GM20000 (cell line): Measurements from ENCODE around the gene ALG5.

Experiments used
- DNase-seq: peaks from one replicate; pipeline ENCODE4 v3.0.0; 2012; ENCODE audit warnings: low spot score
- TF ChIP-seq, protein P1 (sequence below): IDR thresholded peaks from 2 replicates; pipeline ENCODE4 v1.5.1; 2012; ENCODE audit warnings: mild to moderate bottlenecking, control low read depth; ENCODE audit errors: extremely low read depth, missing control alignments

Gene ALG5

DNA sequence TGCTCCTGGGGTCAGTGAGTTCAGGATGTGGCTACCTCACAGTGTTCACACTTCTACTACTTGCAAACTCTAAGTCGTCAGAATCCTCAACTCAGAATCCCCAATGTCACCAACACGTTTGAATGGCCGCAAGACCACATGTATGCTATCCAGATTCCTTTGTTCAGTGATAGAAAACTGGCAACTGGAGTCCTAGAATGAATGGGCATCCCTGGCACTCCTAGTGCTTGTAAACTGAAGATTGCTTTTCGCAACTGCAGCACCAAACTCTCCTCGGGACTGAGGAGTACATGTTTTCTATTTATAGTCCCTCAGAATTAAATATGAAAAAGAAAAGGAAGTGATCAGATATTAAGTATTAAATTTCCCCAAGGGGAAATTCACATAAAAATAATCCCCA is 84.0 kb downstream of the ALG5 start:
- no peak for DNase-seq
- TF ChIP-seq, protein P1, sequence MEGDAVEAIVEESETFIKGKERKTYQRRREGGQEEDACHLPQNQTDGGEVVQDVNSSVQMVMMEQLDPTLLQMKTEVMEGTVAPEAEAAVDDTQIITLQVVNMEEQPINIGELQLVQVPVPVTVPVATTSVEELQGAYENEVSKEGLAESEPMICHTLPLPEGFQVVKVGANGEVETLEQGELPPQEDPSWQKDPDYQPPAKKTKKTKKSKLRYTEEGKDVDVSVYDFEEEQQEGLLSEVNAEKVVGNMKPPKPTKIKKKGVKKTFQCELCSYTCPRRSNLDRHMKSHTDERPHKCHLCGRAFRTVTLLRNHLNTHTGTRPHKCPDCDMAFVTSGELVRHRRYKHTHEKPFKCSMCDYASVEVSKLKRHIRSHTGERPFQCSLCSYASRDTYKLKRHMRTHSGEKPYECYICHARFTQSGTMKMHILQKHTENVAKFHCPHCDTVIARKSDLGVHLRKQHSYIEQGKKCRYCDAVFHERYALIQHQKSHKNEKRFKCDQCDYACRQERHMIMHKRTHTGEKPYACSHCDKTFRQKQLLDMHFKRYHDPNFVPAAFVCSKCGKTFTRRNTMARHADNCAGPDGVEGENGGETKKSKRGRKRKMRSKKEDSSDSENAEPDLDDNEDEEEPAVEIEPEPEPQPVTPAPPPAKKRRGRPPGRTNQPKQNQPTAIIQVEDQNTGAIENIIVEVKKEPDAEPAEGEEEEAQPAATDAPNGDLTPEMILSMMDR: no peak

DNA sequence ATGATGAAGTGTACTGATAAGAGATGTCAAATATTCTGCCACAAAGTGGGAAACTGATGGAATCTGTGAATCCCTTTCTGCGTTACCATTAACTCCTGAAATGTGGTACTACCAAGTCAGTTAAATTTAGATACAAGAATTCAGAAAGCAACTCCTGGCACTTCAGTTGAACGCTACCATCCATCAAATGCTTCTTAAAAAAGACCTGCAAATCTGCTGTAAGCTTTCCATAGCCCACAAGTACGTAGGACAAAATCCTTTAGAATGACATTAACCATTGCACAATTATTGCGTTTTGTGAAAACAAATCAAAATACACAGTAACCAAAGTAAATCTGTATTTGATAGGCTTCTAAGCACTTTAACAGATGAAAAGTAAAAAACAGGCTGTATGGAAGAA is 84.5 kb downstream of the ALG5 start:
- TF ChIP-seq, protein P1: no peak
- DNase-seq: no peak

DNA sequence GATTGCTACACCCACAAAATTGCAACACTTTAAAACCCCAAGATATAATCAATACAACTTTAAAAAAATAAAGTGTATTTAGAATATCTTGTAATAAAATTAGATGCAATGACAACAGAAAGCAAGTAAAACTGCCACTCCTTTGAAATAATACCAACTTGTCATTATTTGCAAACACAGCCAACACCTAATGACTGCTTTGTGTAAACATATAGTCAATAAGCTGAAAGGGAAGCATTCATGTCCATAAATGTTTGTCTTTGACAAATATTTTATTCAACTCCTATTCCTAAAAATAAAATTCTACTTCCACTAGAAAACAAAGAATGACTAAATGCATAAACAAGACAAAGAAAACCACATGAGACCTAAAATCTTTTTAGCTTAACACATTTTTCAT is 85.7 kb downstream of the ALG5 start:
- TF ChIP-seq, protein P1: no peak
- no peak for DNase-seq

DNA sequence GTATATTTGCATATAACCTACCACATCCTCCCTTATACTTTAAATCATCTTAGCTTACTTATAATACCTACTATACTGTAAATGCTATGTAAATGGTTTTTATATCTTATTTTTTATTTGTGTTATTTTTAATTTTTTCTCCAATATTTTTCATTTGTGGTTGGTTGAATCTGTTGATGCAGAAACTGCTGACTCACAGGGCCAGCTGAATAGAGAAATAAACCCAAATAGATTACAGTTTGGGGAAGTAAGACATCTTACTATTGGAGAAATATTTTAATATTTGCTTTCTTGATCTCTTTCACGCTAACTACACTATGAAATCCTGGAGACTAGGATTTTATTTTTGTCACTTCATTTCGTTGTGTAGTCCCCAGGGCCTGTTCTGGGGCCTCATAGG is 86.2 kb downstream of the ALG5 start:
- TF ChIP-seq, protein P1: no peak
- DNase-seq: no peak

DNA sequence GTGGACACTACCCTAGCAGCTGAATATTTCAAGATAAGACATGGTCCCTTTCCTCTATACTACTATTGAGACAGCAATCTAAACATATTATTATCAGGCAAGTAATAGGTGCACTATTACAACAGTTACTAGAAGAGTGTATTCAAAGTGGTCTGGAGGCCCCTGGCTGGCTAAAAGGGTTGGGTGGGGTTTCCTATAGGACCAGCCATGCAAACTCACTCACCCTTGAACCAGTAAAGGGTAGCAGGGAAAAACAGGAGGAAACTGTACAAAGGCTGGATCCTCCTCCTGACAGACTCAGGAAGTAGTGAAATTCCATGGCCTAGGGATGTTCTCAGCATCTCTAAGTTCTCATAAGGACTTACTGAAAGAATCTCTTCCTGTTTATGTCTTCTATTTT is 86.8 kb downstream of the ALG5 start:
- TF ChIP-seq, protein P1: no peak
- no peak for DNase-seq

DNA sequence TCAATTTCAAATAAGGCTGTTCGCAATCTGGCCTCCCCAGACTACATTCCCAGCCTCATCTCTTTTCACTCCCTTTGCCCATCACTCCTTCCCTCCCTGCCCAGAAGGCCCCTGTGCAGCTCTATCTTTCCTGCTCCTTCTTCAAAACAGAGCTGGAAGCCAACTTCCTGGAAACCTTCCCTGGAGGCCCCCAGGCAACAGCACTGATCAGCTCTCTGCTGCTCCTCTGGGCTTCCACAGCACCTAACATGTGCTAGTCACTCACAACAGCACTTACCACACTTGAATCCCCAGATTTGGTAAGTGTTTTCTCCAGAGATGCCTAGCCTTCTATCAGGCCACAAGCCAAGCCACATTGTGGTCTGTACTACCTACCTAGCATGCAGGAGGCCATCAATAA is 88.6 kb downstream of the ALG5 start:
- DNase-seq: no peak
- TF ChIP-seq, protein P1: no peak

DNA sequence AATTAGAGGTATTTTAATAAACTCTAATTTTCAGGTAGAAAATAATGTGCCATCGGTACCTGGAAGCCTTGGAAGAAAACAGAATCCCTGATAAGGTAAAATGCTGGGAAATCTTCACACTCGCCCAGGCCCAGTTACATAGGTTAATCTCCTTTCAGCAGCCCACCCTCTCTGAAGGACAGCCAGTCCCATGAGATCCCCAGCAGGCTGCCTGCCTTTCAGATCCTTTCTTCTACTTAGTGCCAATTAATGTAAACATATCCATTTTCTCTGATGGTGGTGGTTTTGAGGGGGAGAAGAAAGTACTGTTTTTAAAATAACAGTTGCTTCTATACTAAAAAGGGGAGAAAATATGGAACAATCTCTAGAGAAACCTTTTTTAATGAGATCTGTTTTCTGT is 91.3 kb downstream of the ALG5 start:
- TF ChIP-seq, protein P1: no peak
- no peak for DNase-seq

DNA sequence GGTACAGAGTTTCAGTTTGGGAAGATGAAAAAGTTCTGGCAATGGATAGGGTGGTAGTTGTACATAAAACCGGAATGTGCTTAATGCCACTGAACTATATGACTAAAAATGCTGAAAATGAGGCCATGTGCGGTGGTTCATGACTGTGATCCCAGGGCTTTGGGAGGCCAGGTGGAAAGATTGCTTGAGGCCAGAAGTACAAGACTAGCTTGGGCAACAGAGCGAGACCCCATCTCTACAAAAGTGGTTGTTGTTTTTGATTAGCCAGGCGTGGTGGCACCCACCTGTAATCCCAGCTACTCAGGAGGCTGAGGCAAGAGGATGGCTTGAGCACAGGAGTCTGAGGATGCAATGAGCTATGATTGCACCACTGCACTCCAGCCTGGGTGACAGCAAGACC is 91.9 kb downstream of the ALG5 start:
- DNase-seq: no peak
- TF ChIP-seq, protein P1: no peak
